ENCODE results near the gene AQP1. TPM values are rescaled to one million over a fixed set of nuclear protein-coding genes. Genes with fewer than 3 reads are reported as not detected.

Gene AQP1
- total RNA-seq, 1 experiment from 2014 or later: 0.49 TPM

- no peaks in the 10 kb centered on the region for H3K9me3 ChIP-seq (ENCODE audit: low read depth, low read length, poor library complexity, severe bottlenecking)
- H3K27me3 ChIP-seq (replicated peaks; ENCODE audit: insufficient read depth, low read depth, low read length, poor library complexity): no peaks in the 10 kb centered on the region
- no peak for TF ChIP-seq EZH2 (IDR thresholded peaks at IDR 0.05; ENCODE audit: borderline replicate concordance, low read depth, low read length, poor library complexity, severe bottlenecking)
- no peak for TF ChIP-seq CTCF (conservative IDR thresholded peaks at IDR 0.05; ENCODE audit: low read depth, low read length)
- peaks cover 7% of the 10 kb centered on the region for H3K4me1 ChIP-seq (ENCODE audit: insufficient read depth, low read length, poor library complexity, severe bottlenecking)
- DNase-seq (ENCODE audit: low spot score): no peak
- POLR2A ChIA-PET (ENCODE audit: low non-redundant PET): no interaction called here
- no peaks in the 10 kb centered on the region for H3K36me3 ChIP-seq (ENCODE audit: insufficient read depth, low read length, poor library complexity, severe bottlenecking)
- CTCF ChIA-PET: no interaction called here
- BruUV-seq (replicated peaks): no TSS peak
- H3K27ac ChIP-seq (ENCODE audit: low read depth, low read length, poor library complexity, severe bottlenecking): no peak overlapping the region
- H3K4me3 ChIP-seq (ENCODE audit: low read depth, low read length, poor library complexity, severe bottlenecking): no peak overlapping the region
- intact Hi-C loops (cut with micrococcal nuclease; ENCODE audit: unreplicated experiment): no loop called here
Measured at GRCh38 chr7:30928254-30928872, 16.7 kb downstream of the AQP1 start.

- no peak for DNase-seq (ENCODE audit: low spot score)
- Histone ChIP-seq H3K27ac (ENCODE audit: low read depth, low read length, poor library complexity, severe bottlenecking) (no peak overlapping the region), H3K36me3 (ENCODE audit: insufficient read depth, low read length, poor library complexity, severe bottlenecking) (no peaks in the 10 kb centered on the region), H3K9me3 (ENCODE audit: low read depth, low read length, poor library complexity, severe bottlenecking) (no peaks in the 10 kb centered on the region), H3K27me3 (replicated peaks; ENCODE audit: insufficient read depth, low read depth, low read length, poor library complexity) (no peaks in the 10 kb centered on the region), H3K4me3 (ENCODE audit: low read depth, low read length, poor library complexity, severe bottlenecking) (no peak overlapping the region), H3K4me1 (ENCODE audit: insufficient read depth, low read length, poor library complexity, severe bottlenecking) (peaks cover 16% of the 10 kb centered on the region)
- CTCF ChIA-PET: no interaction called here
- POLR2A ChIA-PET (ENCODE audit: low non-redundant PET): no interaction called here
- TF ChIP-seq CTCF (conservative IDR thresholded peaks at IDR 0.05; ENCODE audit: low read depth, low read length) (no peak), EZH2 (IDR thresholded peaks at IDR 0.05; ENCODE audit: borderline replicate concordance, low read depth, low read length, poor library complexity, severe bottlenecking) (no peak)
- intact Hi-C loops (cut with micrococcal nuclease; ENCODE audit: unreplicated experiment): no loop called here
- no TSS peak for BruUV-seq (replicated peaks)
Measured at GRCh38 chr7:30929686-30930085, 18.0 kb downstream of the AQP1 start.

- POLR2A ChIA-PET (ENCODE audit: low non-redundant PET): no interaction called here
- Histone ChIP-seq H3K4me3 (ENCODE audit: low read depth, low read length, poor library complexity, severe bottlenecking) (no peak overlapping the region), H3K9me3 (ENCODE audit: low read depth, low read length, poor library complexity, severe bottlenecking) (no peaks in the 10 kb centered on the region), H3K27ac (ENCODE audit: low read depth, low read length, poor library complexity, severe bottlenecking) (no peak overlapping the region), H3K4me1 (ENCODE audit: insufficient read depth, low read length, poor library complexity, severe bottlenecking) (peaks cover 16% of the 10 kb centered on the region), H3K27me3 (replicated peaks; ENCODE audit: insufficient read depth, low read depth, low read length, poor library complexity) (no peaks in the 10 kb centered on the region), H3K36me3 (ENCODE audit: insufficient read depth, low read length, poor library complexity, severe bottlenecking) (no peaks in the 10 kb centered on the region)
- BruUV-seq (replicated peaks): no TSS peak
- intact Hi-C loops (cut with micrococcal nuclease; ENCODE audit: unreplicated experiment): no loop called here
- DNase-seq (ENCODE audit: low spot score): no peak
- TF ChIP-seq EZH2 (IDR thresholded peaks at IDR 0.05; ENCODE audit: borderline replicate concordance, low read depth, low read length, poor library complexity, severe bottlenecking) (no peak), CTCF (conservative IDR thresholded peaks at IDR 0.05; ENCODE audit: low read depth, low read length) (no peak)
- CTCF ChIA-PET: interaction anchor here (0.8 kb wide), 1 partner anchor 8 kb away, joined by 3 read pairs; no protein-coding TSS in a partner anchor
Measured at GRCh38 chr7:30930621-30931020, 19.0 kb downstream of the AQP1 start.
